ENCODE results near the gene TTC31.

- TF ChIP-seq POLR2AphosphoS5 (IDR thresholded peaks at IDR 0.05; ENCODE audit: low read depth, low read length) (no peak), REST (IDR thresholded peaks at IDR 0.05; ENCODE audit: insufficient read depth in 1 of 2, low read depth in 2 of 2, low read length in 2 of 2) (no peak)
Observed at GRCh38 chr2:74528600-74529356, 45.9 kb downstream of the TTC31 start.

All from PFSK-1 (cell line).